ENCODE data around the gene CFAP68.

DNA sequence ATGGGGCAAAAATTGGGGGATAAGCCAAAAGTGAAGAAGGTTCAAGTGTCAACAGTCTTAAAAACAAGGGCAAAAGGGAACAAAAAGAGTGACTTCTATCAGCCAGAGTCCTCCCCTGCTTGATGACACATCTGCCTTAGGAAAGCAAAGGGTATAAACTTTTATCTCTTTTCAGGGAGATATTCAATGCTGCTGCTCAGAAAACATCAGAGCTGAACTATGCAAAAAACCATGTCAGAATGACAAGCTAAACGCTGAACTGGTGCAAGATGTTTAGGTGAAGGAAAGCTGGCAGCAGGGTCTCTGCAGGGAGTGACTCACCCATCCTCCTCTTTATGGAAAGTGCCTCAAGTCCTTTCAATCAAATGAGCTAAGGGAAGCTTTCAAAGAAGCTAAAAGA lies 32.7 kb upstream of the CFAP68 start:
- TF ChIP-seq, protein P1, sequence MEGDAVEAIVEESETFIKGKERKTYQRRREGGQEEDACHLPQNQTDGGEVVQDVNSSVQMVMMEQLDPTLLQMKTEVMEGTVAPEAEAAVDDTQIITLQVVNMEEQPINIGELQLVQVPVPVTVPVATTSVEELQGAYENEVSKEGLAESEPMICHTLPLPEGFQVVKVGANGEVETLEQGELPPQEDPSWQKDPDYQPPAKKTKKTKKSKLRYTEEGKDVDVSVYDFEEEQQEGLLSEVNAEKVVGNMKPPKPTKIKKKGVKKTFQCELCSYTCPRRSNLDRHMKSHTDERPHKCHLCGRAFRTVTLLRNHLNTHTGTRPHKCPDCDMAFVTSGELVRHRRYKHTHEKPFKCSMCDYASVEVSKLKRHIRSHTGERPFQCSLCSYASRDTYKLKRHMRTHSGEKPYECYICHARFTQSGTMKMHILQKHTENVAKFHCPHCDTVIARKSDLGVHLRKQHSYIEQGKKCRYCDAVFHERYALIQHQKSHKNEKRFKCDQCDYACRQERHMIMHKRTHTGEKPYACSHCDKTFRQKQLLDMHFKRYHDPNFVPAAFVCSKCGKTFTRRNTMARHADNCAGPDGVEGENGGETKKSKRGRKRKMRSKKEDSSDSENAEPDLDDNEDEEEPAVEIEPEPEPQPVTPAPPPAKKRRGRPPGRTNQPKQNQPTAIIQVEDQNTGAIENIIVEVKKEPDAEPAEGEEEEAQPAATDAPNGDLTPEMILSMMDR (conservative IDR thresholded peaks at IDR 0.05; ENCODE audit: low read depth, low read length) = no peak
- TF ChIP-seq, protein P2, sequence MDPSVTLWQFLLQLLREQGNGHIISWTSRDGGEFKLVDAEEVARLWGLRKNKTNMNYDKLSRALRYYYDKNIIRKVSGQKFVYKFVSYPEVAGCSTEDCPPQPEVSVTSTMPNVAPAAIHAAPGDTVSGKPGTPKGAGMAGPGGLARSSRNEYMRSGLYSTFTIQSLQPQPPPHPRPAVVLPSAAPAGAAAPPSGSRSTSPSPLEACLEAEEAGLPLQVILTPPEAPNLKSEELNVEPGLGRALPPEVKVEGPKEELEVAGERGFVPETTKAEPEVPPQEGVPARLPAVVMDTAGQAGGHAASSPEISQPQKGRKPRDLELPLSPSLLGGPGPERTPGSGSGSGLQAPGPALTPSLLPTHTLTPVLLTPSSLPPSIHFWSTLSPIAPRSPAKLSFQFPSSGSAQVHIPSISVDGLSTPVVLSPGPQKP (IDR thresholded peaks at IDR 0.05; ENCODE audit: borderline replicate concordance, low read depth, low read length) = no peak
- TF ChIP-seq POLR2A (IDR thresholded peaks at IDR 0.05; ENCODE audit: low read depth, low read length) = no peak
- TF ChIP-seq MAZ (IDR thresholded peaks at IDR 0.05; ENCODE audit: borderline replicate concordance, low read depth, low read length) = no peak
- no peak for TF ChIP-seq SMC3 (IDR thresholded peaks at IDR 0.05; ENCODE audit: low read depth, low read length)
- no peak for TF ChIP-seq RCOR1 (IDR thresholded peaks at IDR 0.05; ENCODE audit: insufficient replicate concordance, low read length)
- TF ChIP-seq RAD21 (IDR thresholded peaks at IDR 0.05; ENCODE audit: low read length) = no peak
- TF ChIP-seq, protein P3, sequence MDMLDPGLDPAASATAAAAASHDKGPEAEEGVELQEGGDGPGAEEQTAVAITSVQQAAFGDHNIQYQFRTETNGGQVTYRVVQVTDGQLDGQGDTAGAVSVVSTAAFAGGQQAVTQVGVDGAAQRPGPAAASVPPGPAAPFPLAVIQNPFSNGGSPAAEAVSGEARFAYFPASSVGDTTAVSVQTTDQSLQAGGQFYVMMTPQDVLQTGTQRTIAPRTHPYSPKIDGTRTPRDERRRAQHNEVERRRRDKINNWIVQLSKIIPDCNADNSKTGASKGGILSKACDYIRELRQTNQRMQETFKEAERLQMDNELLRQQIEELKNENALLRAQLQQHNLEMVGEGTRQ (IDR thresholded peaks at IDR 0.05; ENCODE audit: low read depth, low read length) = no peak
- peak; percentile 31; the same call in 1 of the 2 replicates for TF ChIP-seq CEBPB (IDR thresholded peaks at IDR 0.05; ENCODE audit: low read depth, low read length)
- peak; percentile 30; the same call in 1 of the 2 replicates for TF ChIP-seq MAFK (IDR thresholded peaks at IDR 0.05; ENCODE audit: low read depth, low read length)
- TF ChIP-seq MXI1 (IDR thresholded peaks at IDR 0.05; ENCODE audit: borderline replicate concordance, low read depth, low read length) = no peak
- TF ChIP-seq RFX5 (IDR thresholded peaks at IDR 0.05; ENCODE audit: low read depth, low read length) = no peak
- peak; percentile 82 for TF ChIP-seq NFE2L2 (IDR thresholded peaks at IDR 0.05; ENCODE audit: low read depth, low read length)

Data from IMR-90 (cell line).